Kidney glomerular epithelial cell (primary cell): ENCODE results near the gene SMPD4.
A peak's percentile ranks its signal among the peaks of the same experiment; 100 is the strongest.
"Not testable (repeated sequence)": the region's sequence is repeated elsewhere in the genome, so short reads cannot be mapped to it uniquely, and the experiment has no call there.

Experiments used
- DNase-seq: peaks from one replicate; lab custom pipeline; 2025; lab: John Stamatoyannopoulos, UW

The SMPD4 gene

DNA sequence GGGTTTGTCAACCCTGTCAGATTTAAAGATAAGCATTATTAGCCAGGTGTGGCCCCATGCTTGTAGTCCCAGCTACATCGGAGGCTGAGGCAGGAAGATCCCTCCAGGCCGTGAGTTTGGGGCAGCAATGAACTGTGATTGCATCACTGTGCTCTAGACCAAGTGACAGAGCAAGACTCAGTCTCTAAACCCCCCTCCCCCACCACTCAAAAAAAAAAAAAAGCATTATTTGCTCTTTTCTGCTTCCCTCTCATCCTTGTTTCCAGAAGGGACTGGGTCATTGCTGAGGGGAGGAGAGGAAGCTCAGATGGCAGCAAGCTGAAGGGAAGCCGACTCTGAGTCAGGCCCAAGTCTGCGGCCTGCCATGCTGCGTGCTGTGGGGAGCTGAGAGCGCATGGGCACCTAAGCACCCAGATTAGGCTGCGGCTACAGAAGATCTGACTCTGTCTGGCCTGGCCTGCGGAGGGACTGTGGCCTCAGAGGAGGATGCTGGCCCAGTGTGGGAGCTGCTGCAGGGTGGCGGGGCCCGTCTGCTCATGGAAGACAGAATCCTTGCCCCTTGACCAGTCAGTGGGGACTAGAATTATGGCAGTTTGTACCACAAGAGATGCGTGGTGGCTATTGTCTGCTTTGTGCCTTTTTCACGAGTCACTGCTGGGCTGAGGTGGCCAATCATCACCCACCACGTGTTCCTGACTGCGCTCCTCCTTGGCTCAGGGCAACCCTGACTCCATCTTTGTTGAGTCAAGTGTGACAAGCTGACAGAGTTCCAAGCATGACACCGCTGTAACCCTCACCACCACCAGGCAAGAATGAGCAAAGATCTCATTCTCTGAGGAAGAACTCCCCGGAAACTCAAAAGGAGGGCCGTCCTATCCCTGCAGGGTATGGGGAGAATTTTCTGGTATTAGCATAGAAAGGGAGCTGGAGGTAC, 6.7 kb upstream of the SMPD4 start:
- DNase-seq: not testable (repeated sequence)

DNA sequence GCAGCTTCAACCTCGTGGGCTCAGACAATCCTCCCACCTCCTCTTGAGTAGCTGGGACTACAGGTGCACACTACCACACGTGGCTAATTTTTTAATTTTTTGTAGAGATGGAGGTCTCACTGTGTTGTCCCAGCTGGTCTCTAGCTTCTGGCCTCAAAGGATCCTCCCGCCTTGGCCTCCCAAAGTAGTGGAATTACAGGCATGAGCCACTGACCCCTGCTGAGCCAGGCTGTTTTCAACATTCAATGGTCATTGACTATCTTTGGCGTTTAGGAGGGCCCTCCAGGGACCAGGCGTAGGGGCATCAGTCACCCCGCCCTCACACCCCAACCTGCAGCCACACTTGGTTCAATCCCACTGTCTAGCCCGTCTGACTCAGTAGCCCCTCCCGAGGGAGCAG, 5.9 kb upstream of the SMPD4 start:
- no peak for DNase-seq

DNA sequence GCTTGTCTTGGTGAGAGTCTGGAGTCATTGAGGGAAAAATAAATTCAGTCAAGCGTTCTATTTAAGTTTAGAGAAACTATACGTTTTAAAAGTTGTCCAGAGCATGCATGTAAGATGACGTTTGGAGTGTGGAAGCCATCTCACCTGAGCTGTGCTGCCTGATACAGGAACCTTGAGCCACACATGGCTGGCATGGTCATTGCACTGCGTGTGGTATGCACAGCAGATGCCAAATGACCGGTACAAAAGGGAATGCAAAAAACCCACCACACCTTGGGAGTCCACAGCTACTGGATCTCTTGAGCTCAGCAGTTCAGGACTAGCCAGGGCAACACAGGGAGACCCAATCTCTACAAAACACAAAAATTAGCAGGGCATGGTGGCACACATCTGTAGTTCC, 5.0 kb upstream of the SMPD4 start:
- DNase-seq: no peak

DNA sequence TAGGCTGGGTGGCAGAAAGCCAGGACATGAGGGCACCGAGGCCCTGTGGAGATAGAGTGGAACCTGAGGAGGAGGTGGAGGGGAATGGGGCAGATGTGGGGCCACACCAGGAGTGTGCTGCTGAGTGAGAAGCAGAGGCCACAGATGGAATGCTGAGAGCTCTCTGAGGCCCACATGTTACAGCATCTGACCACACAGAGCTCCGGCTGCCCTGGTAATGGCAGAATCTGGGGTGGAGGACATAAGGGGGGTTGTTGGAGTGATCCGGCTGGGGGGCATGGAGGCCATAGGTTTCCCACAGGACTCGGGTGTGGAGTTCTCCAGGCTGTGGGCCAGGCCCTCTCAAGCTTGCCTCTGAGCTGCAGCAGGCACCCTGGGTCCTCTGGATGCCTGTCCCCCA, 4.5 kb upstream of the SMPD4 start:
- no peak for DNase-seq

DNA sequence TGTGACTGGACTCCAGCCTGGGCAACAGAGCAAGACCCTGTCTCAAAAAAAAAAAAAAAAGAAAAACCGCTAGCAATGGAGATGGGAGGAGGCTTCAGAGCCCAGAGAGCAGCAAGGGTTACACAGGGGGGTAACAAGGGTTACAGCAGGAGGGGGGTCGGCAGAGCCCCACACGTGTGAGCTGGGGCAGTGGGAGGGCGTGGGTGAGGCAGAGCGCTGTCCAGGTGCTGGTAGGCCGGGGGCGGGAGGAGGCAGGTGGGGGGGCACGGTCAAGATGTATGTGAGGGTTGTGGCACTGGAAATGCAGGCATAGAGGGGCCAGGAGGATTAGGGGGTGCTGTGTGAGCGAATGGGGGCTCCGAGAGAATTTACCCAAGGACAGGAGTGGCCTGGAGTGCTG, 4.0 kb upstream of the SMPD4 start:
- no peak for DNase-seq

- no peak for DNase-seq
Measured at GRCh38 chr2:130183512-130184373, 2.3 kb upstream of the SMPD4 start.

GRCh38 chr2:130182826-130183511, 1.6 kb upstream of the SMPD4 start:
- not testable (repeated sequence) for DNase-seq

GRCh38 chr2:130181880-130182682, 679 bp upstream of the SMPD4 start, which contains the start of gene MZT2B:
Gene MZT2B, plus strand, starts transcription at chr2:130182262. Its CDS starts 21 bp downstream, at chr2:130182283.
- peak; percentile 67 for DNase-seq

GRCh38 chr2:130180404-130181324, 738 bp downstream of the SMPD4 start:
- not testable (repeated sequence) for DNase-seq

DNA sequence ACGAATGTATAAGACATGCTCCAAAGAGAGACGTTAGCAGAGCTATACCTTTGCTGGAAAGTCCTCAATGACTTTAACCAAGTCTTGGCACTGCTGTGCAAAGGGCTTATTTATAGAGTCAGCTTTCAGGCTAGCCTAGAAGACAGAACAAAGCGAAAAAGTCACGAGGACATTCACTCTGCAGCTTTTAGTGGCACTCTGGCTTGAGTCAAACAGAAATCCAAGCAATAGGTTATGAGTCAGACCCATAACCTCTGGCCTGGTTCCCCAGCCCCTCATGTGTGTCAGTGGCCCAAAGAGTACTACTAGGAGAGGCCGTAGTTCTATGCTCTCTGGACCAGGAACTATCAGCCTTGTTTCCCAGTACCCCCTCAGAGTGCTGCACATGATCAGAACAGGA, 6.5 kb downstream of the SMPD4 start:
- not testable (repeated sequence) for DNase-seq

- DNase-seq: no peak
Measured at GRCh38 chr2:130169896-130170295, 11.5 kb downstream of the SMPD4 start.

- not testable (repeated sequence) for DNase-seq
Measured at GRCh38 chr2:130169163-130169562, 12.2 kb downstream of the SMPD4 start.

DNA sequence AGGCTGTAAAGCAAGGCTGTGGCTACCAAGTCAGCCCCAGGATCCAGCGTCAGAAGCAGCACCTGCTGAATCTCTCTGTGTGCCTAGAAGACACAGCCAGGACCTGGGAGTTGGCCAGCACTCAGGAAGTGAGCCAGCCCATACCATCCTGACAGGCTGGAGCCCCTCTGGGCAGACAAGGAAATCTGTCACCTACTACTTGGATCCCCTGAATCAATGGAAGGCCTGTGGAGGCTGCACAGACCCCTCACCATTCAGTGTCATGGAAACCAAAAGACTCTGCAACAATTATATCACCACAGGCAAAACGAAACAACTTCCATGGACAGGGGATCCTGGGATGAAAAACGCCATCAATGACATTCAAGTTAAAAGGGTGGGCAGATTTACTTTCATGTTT, 14.8 kb downstream of the SMPD4 start:
- not testable (repeated sequence) for DNase-seq

- no peak for DNase-seq
Measured at GRCh38 chr2:130165293-130166016, 15.9 kb downstream of the SMPD4 start.

GRCh38 chr2:130162968-130163367, 18.4 kb downstream of the SMPD4 start:
- no peak for DNase-seq

- not testable (repeated sequence) for DNase-seq
Measured at GRCh38 chr2:130162486-130162885, 18.9 kb downstream of the SMPD4 start.

DNA sequence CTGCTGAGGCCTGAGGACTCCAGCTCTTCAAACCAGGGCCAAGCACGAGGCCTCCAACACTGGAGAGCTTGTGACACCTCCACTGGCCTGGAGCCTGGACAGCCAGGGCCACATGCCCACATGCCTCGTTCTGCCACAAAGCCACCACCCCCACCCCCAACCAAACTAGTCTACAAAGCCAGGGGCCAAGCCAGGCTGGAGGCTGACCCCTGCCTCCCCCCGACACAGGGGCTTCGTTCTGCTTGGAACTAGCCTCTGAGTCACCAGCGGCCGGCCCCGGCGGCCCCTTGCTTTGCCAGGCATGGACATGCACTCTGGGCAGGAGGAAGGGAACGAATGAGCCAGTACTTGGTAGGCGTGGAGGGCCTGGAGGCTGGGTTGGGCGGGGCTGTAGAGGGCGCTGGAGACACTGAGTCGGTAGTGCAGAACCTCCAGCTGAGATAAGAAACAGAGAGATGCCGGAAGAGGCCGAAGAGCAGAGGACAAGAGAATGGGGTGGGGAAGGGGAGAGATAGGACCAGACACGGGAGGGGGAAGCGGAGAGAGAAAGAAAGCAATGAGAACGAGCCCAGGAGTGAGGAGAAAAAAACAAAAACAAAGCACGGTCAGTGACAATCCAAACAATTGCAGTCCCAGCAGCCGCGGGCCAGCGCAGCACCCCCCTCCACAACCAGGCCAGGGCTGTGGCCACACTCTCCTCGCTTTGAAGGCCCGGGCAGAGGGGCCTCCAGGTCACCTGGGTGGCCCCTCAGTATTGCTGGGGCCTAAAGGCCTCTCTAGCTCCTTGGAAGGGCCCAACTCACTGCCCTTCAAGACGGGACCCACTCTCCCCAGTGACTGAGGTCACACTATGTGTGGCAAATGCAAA, 20.3 kb downstream of the SMPD4 start:
- DNase-seq: peak; percentile 81

DNA sequence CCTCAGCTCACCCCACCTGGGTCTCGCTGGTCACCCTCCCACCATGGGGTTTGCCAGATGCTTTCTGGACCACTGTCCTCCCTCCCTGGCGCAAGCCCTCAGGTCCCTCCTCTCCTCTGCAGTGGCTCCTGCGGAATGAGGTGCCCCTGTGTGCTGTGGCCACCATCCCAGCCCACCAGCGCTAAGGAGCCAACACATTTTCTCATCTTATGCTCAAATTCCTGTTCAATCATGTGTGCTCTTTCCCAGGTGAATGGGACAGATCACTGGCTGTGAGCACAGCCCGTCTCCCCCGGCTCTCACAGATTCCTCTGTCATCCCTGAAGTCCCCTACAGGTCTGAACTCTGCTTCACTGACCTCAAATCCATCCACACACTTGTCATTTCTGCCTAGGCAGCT, 21.3 kb downstream of the SMPD4 start:
- no peak for DNase-seq
